Stimulated activated CD8-positive, alpha-beta memory T cell treated with anti-CD3 and anti-CD28 coated beads, Interleukin-12 subunit alpha, Interleukin-12 subunit beta, amount 100 ng/mL, for 1 hour (primary cell): ENCODE measurements around the gene TBCB.

Source experiments
- DNase-seq: peaks from one replicate; pipeline ENCODE4 v3.0.0-alpha.2; 2020; ENCODE audit warnings: low read depth

The TBCB gene

DNA sequence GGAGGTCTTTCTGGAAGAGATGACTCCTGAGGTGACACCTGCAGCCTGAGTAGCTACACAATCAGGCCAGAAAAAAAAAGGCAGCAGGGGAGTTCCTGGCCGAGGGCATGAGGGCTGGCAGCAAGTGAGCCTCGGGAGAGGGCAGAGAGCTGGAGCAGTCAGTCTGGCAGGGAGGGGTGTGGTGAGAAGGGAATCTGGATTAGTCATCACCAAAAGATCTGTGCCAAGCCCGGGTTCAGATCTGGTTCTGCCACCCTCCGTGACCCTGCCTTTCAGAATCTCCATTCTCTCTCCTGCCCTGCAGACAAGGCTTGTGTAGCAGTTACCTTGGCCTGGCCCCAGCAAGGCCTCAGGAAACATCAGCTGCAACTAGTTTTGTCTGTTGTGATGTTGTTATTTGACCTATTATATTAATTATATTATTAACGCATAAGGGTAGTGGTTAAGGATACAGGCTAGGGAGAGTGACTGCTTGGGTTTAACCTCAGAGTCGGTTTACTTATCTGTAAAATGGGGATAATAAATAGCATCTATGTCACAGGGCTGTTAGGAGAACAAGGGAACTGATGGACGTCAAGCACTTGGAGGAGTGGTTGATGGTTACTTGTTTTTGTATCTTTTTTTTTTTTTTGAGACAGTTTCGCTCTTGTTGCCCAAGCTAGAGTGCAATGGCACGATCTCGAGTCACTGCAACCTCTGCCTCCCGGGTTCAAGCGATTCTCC, 21.9 kb downstream of the TBCB start:
- DNase-seq: no peak

DNA sequence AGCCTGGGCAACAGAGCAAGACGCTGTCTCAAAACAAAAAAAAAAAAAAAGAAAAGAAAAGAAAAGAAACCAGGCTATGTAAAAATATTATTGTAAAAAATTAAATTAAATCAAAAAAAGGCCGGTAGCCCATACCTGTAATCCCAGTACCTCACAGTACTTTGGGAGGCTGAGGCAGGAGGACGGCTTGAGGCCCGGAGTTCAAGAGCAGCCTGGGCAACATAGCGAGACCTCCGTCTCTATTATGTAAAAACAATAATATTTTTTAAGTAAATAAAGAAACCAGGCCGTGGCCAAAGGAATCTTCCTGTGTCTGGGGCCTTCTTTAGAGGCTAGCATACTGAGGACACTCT, 23.8 kb downstream of the TBCB start:
- no peak for DNase-seq

DNA sequence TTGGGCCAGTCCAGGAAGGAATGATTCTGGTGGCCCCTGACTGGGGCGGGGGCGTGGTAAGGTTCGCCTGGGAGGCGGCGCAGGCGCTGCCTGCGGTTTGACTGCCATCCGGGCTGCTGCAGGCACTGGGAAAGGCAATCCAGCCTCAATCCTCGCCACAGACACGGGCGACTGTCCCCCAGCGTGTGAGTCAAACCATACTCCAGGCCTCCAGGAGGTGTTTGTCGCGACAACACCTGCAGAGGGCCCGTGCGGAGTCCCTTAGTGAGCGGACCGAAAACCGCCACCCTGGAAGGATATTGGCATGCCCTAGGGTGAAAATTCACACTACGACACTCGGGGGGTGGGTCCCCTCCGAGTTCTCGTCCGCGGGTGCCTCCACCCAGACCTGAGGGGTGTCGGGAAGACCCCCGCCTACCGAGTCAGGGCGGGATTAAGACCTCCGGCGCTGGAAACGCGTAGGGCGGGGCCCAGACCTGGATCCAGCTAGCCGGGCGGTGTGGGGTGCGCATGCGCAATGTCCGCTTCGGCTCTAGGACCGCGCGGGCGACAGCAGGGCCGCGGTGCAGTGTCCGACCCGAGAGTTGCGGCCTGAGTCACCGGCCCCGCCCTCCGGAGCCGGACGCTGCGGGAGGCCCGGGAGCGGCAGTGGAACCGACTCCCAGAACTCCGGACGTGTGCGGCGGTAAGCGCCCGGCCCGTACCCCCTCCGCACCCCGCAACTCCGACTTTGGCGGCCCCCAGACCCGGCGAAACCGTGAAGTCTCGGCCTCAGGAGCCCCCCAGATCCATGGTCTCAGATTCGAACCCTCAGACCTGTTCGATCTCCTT, 24.4 kb downstream of the TBCB start, which contains the start of gene CAPNS1:
TSS of gene CAPNS1 (plus strand) at position 594 of the 831 bp plus-strand sequence. CDS start 946 bp downstream, outside the sequence.
- peak; percentile 84 for DNase-seq

DNA sequence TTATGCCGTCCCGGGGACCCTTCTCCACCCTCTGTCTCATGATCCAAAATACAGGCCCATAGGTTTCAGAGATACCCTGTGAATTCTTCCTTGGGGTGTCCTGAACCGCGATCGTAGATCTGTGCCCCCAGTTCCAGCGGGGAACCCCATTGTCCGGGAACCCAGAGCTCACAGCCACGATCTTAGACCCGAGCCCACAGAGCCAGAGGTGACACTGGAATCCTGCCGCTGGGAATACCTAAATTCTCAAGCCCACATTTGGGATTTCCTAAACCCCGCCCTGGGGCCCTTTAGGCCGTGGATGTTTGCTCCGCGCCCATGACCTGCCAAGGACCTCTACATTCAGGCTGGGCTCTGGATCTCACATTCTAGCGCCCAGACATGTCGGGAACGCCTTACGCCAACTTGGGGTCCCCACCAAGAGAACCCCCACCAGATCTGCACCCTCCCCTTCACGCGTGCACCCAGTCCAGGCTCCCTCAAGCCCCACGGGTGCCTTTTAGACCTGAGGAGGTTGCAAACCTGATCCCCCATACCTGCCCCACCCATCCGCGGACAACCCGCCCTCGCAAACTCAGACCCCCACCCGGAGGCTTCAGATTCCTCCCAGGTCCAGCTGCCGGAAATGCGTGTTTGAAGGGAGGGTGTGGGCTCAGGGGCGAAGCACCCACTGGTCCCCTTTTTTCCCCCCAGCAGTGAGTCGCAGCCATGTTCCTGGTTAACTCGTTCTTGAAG, 25.2 kb downstream of the TBCB start:
- no peak for DNase-seq

DNA sequence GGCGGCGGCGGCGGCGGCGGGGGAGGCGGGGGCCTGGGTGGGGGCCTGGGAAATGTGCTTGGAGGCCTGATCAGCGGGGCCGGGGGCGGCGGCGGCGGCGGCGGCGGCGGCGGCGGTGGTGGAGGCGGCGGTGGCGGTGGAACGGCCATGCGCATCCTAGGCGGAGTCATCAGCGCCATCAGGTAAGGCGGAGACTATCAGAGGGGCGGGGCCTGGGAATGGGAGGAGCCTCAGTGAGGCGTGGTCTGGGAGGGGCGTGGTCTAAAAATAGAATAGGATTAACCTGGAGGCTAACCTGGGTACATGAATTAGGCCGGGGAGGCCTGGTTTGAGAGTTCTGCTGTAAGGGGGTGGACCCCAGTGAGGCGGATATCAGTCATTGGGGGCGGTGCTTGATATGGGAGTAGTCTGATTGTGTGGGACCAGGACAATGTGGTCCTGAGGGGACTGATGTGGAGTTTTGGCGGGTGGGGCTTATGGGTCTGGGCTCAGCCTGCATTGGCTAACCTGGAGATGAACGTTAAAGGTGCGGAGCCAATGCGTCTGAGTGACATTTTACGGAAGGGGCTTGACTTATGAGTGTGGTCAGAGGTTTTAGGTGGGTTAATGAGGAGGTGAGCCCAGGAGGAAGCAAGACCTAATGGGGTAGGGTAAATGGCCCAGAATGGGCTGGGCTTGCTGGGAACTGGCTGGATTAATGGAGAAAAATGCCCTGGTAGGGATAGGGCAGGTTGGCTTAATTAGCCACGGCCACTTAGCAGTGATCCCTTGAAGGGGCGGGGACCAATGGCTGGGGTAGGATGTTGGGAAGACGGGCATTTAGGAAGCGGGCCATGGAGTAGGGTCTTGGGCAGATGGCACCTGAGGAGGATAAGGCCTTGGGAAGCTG, 26.0 kb downstream of the TBCB start:
- DNase-seq: peak; percentile 80

DNA sequence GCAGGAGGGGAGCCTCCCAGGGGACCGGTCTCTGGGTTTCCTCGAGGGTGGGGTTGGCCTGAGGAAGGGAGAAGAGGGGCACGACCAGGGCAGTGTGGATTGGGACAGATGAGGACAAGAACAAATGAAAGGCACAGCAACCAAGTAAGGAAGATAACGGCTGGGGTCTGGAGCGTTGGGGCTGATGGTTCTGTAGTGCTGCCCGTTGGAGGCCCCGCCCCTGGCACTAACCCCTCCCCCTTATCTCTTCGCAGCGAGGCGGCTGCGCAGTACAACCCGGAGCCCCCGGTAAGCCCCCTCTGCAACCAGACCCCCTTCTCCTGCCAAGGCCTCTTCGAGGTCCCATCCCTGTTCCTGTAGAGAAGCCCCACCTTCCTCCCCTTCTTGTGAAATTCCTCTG, 26.8 kb downstream of the TBCB start:
- no peak for DNase-seq

DNA sequence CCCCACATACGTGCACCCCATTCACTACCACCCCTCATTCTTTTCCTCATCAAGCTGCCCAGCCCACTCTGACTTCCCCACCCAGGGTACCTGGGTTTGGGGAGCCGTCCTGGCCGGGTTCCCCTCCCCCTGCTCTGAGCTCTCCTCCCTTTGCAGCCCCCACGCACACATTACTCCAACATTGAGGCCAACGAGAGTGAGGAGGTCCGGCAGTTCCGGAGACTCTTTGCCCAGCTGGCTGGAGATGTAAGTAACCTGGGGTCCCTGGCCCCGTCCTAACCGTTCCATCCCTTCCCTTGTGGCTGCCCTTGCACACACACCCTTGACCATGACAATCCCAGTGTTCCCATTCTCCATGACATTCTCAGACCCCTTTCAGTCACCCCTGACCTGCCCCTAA, 27.2 kb downstream of the TBCB start:
- no peak for DNase-seq

DNA sequence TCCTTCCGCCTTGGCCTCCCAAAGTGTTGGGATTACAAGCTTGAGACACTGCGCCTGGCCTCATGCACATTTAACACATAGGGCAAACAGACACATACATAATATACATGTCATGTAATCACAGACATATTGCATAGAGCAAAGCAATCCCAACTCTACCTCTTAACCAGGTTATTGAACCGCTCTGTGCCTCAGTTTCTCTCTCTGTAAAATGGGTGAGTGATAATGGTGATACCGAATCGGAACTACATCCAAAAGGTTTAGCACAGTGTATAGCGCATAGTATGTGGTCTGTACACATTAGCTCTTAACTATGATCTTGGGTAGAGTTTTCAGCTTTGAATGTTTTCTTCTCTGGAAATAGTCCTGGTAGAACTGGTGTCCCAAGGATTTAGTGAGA, 29.4 kb downstream of the TBCB start:
- DNase-seq: no peak

DNA sequence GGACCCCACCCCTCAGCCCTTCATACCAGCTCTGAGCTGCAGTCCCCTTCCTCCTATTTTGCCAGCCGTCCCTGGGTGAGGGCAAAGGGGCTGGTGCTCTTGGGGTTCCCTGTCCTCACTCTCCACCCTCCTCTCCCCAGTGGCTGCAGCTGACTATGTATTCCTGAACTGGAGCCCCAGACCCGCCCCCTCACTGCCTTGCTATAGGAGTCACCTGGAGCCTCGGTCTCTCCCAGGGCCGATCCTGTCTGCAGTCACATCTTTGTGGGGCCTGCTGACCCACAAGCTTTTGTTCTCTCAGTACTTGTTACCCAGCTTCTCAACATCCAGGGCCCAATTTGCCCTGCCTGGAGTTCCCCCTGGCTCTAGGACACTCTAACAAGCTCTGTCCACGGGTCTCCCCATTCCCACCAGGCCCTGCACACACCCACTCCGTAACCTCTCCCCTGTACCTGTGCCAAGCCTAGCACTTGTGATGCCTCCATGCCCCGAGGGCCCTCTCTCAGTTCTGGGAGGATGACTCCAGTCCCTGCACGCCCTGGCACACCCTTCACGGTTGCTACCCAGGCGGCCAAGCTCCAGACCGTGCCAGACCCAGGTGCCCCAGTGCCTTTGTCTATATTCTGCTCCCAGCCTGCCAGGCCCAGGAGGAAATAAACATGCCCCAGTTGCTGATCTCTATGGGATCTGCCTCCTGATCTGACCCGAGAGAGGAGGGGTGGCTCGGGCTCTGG, 34.6 kb downstream of the TBCB start:
- DNase-seq: no peak

DNA sequence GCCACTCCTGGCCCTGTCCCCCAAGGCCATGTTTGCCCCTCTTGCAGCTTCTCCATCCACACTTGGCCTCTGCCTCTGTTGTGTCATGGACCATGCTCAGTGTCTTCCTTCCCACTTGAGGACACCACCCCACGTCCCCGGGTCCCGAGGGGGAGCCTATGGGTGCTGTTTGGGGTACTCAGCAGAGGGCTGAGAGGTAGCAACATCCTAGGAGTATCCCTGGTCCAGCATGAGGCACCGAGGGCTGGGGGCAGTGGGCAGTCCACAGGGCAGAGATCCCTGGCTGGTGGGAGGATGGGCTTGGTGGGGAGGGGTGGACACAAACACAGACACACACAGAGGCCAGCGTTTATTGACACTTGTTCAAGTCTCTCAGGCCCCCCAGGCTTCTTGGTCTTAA, 35.3 kb downstream of the TBCB start:
- no peak for DNase-seq

DNA sequence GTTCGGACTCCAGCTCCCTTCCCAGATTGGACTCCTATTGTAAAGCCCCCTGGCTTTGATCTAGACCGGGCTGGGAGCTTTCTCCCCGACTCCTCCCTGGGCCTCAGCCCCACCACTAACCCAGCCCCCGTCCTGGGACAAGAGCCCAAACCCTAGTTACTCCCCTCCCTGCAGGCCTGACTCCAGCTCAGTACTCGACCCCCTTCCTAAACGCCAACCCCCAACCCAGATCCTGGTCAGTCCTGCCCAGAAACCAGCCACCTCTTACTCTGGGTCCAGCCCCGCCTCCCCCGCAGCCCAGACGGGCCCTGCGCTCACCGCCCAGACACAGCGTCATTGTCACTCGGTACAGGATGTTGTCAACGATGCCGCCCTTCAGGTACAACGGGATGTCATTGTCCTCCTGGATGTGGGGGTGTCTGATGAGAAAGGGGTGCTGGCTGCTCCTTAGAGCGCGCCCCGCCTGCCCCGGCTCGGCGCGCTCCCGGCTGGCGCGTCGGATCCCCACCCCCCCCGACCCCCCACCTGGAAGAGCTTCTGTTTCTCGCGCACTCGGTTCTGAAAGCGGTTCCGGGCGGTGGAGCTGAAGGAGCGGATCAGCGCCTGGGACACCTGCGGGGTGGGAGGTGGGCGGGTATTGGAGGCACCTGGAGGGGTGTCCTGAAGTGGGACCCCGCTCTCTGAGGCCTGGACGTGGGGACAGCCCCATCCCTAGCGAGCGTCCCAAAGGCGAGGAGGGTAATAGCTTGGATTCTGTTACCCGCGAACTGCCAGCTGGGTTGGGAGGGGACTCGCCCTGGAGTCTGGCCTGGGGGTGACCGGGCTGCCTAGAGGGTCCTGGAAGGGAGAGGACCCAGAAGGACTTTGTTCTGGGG, 36.1 kb downstream of the TBCB start:
- DNase-seq: no peak

DNA sequence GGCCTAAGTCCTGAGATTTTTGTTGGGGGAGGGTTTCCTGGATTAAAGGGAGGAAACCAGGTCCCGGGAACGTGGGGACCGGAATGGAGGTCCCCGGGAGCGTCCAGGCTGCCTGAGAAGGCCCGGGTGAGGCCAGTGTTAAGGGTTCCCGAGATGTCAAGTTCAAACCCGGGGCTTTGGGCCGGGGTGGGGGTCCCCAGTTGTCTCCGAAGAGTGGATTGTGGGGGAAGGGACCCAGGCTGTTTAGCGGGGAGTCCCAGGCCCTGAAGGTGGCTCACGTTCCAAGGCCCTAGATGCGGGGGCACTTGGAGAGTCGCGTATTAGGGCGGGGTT, 36.7 kb downstream of the TBCB start:
- no peak for DNase-seq

DNA sequence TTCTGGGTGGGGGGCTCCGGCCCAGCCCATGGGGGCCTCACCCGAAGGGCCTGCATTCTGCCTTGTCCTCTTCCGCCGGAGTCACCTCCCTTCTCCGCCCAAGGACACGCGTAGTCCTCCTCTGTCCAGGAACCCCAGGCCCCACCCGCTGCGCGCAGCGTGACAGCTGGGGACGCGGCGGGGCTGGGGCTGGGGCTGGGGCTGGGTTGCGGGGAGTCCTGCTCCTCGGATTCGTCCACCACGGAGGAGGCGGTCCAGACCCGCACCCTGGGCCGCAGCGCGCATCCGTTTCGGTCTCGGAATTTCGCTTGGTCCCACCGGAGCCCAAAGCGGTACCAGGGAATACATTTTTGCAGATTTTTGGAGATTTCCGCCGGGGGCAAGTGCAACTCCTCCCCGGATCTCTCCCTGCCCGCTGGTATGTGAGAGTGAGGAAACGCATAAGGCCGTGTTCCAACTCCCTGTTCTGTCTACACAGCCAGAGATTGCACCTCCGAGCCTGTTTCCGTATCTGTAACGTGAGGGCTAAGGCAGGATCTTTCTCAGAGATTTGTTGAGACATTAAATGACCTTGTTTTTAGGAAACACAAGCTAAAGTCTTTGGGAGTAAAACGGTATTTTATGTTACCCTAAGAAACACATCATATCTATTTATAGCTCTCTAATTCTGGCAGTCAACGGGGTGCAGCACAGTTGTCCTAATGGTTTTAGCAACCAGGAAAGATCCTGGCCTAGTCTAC, 37.3 kb downstream of the TBCB start, which contains the start of gene COX7A1:
TSS of gene COX7A1 (minus strand) at position 96 of the 740 bp plus-strand sequence. CDS start at position 56, 40 bp downstream.
- no peak for DNase-seq

DNA sequence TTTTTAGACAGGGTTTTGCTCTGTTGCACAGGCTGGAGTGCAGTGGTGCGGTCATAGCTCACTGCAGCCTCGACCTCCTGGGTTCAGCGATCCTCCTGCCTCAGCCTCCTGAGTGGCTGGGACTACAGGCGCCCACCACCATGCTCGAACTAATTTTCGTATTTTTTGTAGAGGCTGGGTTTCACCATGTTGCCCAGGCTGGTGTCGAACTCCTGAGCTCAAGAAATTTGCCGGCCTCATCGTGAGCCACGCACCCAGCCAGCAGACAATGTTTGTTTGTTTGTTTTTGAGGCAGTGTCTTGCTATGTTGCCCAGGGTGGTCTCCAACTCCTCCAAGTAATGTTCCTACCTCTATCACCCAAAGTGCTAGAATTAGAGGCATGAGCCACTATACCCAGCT, 37.9 kb downstream of the TBCB start:
- no peak for DNase-seq

DNA sequence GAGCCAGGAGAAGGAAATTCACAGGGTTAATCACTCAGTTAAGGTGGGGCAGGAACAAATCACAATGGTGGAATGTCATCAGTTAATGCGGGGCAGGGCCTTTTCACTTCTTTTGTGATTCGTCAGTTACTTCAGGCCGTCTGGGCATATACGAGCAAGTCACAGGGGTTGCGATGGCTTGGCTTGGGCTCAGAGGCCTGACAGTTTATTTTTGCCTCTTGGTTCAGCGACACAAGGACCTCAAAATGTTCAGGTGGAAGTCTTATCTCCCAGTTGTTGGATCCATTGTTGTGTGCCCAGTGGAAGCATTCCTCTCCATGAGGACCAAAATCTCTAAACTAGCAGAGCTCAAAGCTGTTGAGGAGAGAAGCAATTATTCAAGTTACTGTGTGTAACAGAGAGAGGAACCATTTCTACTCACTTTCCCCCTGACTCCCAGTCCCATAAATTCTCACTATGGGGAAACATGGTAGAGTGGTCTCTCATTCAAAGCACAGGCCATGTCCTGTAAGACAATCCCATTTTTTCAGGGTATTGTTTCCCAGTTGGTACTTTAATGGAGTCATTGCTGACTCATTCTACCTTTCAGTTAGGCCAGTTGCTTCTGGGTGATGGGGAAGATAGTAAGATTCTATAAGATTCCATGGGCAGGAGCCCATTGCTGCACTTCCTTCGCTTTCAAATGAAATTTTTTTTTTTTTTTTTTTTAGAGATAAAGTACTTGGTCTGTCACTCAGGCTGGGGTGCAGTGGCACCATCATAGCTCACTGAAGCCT, 45.7 kb downstream of the TBCB start:
- no peak for DNase-seq

DNA sequence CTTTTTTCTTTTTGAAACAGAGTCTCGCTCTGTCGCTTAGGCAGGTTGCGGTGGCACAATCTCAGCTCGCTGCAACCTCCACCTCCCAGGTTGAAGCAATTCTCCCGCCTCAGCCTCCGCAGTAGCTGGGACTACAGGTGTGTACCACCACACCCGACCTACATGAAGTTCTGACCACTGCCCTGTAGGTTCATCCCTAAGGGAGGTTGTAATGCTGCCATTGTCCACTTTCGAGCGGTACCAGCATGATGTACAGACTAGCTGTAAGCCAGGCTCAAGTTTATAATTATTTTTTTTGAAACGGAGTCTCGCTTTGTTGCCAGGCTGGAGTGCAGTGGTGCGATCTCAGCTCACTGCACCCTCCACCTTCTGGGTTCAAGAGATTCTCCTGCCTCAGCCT, 48.5 kb downstream of the TBCB start:
- DNase-seq: no peak

DNA sequence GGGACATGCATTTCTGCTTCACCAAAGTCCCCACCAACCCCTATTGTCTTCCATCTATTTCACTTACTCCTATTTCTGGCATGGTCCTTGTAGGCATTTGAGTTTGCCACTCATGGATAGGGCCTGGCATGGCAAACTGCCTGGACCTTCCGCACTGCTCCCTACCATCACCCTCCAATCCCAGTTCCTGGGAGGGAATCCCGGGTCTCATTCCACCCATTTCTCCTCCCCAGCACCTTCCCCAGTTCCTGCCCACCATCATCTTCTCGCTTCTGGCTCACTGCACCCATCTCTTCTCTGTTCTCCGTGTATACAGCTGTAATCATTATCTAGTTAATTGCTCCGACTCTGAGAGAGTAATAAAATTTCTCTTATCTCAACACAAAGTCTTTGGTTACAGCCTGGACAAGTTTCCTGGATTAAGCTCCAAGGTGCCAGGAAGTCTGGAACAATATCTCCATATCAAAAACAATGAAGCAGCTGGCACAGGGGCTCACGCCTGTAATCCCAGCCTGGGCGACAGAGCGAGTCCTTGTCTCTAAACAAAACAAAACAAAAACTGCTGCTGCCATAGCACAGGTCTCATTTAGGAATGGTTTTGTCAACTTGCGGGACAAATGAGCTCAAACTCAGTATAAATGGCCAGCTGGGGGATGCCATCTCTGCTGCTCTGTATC, 54.0 kb downstream of the TBCB start:
- no peak for DNase-seq

DNA sequence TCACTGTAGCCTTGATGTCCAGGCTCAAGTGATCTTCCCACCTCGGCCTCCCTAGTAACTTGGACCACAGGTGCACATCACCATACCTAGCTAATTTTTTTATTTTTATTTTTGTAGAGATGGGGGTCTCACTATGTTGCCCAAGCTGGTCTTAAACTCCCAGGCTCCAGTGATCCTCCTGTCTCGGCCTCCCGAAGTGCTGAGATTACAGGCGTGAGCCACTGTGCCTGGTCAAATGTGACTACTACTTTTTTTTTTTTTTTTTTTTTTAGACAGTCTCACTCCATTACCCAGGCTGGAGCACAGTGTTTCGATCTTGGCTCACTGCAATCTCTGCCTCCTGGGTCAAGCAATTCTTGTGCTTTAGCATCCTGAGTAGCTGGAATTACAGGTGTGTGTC, 57.6 kb downstream of the TBCB start:
- DNase-seq: no peak
